Sigmoid colon (tissue), 3 donors: ENCODE measurements around the gene PHAF1.

Experiments used
- CTCF ChIP-seq, 4 experiments: fragments of 450-650 bp in 3 of 4; fragments of 200-600 bp in 1 of 4; IDR thresholded peaks; one replicate each; pipeline ENCODE4 v1.5.1; 2016 to 2019; ENCODE audit warnings: antibody characterized with exemption in 4 of 4, mild to moderate bottlenecking in 3 of 4, moderate library complexity in 2 of 4
- POLR2A ChIP-seq, 2 donors: fragments of 450-650 bp; IDR thresholded peaks; one replicate each; pipeline ENCODE4 v1.6.1; 2016; ENCODE audit warnings: antibody characterized with exemption in 2 of 2, mild to moderate bottlenecking in 2 of 2, moderate library complexity in 2 of 2

DNA sequence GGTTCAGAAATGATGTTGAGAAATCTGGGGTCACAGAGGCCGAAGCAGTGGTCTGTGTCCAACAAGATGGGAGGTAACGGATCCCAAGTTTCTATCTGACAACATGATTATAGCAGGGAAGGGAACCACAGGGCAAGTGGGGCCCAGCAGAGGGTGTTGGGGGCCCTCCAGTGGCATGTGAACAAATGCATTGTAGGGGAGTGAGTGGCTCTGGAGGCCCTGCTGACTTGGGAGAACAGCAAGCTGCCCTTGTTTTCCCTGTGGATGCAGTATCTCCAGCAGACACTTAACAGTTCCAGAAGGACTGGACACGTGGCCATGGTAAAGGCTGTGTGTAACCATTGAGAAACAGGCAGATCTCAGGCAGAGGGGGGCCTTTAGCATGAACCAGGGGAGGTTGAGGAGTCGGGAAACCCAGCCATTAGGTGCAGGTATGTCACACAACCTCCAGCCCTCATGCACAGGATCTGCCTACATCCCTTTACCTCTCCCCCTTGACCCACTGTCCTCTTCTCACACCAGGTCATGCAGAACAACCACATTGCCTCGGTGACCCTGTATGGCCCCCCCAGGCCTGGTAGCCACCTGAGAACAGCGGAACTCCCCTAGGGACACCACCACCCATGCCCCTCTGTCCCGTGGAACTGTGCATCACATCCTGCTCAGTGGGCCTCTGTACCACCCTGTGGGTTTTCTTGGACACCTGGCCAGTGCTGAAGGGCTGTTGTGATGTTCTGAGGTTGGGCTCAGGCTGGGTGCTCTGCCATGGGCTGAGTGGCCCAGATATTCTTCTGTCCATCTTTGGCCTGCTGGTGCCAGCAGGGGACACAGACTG, 37.0 kb downstream of the PHAF1 start:
- TF ChIP-seq POLR2A (IDR thresholded peaks at IDR 0.05): no peak
- no peak for TF ChIP-seq CTCF (IDR thresholded peaks at IDR 0.05)
